Psoas muscle (tissue), 8 donors: Measurements from ENCODE around the gene OLFML2A. TPM values are rescaled to one million over a fixed set of nuclear protein-coding genes. Genes with fewer than 3 reads are reported as not detected.

Experiments
- ATAC-seq, 4 donors: fragments of 200-7000 bp; cut with Tn5 transposase; one replicate each; pipeline ENCODE4 v1.9.1; 2020; ENCODE audit warnings: moderate library complexity in 3 of 4, mild to moderate bottlenecking in 2 of 4
- DNase-seq, 2 donors: peaks; one replicate each; pipeline ENCODE4 v3.0.0-alpha.2; 2020
- H3K27ac ChIP-seq: fragments of 200-600 bp; one replicate; pipeline ENCODE4 v1.8.0; 2022
- H3K27me3 ChIP-seq, 3 donors: fragments of 200-600 bp in 1 of 3; one replicate each; pipeline versions ENCODE4 v1.6.1 to v1.8.0; 2013 to 2022; ENCODE audit warnings: low read length in 2 of 3, mild to moderate bottlenecking in 2 of 3, moderate library complexity in 1 of 3; ENCODE audit not compliant: insufficient read depth in 3 of 3
- H3K36me3 ChIP-seq, 2 donors: fragments of 200-600 bp in 1 of 2; one replicate each; pipeline versions ENCODE4 v1.6.1 to v1.8.0; 2013 to 2022; ENCODE audit warnings: low read depth in 1 of 2, mild to moderate bottlenecking in 1 of 2, moderate library complexity in 1 of 2; ENCODE audit not compliant: insufficient read depth in 1 of 2
- H3K4me1 ChIP-seq: fragments of 200-600 bp; one replicate; pipeline ENCODE4 v1.8.0; 2022
- H3K4me3 ChIP-seq: fragments of 200-600 bp; one replicate; pipeline ENCODE4 v1.8.0; 2022; ENCODE audit warnings: mild to moderate bottlenecking
- H3K9me3 ChIP-seq: fragments of 200-600 bp; one replicate; pipeline ENCODE4 v1.8.0; 2022
- CTCF ChIP-seq: fragments of 200-600 bp; IDR thresholded peaks from one replicate; pipeline ENCODE4 v1.8.0; 2022; ENCODE audit warnings: antibody characterized with exemption
- WGBS, 3 donors: extraction: QIAGEN DNeasy Blood & Tissue Kit; methylation state at CpG; one replicate each; pipeline versions ENCODE4 v1.1.6 to v1.1.7; 2013; 5-methylcytosine and 5-hydroxymethylcytosine counted together
- intact Hi-C, 2 donors: fragments of 100-400 bp; cut with DNase I; formaldehyde crosslinking; loops; one replicate each; pipeline versions ENCODE4 v1.11.0 to v1.14.2; 2022
- polyA plus RNA-seq, 3 donors: library from polyadenylated mRNA; stranded (reverse); fragments of 200-250 nt; gene quantifications; one replicate each; pipeline ENCODE4 v1.2.3, GENCODE V29; 2013
- total RNA-seq, 4 donors: library from RNA; stranded (reverse); fragmentation: NEBNext Ultra II Directional in 2 of 4; extraction: Animal tissue kit (Norgen Biotek cat#: 25700) in 2 of 4; gene quantifications; one replicate each; pipeline versions ENCODE4 v1.2.1 to v1.2.4, GENCODE V29; 2021 to 2023
- donor health status: healthy with polysubstance abuse.
- donor health status: DM: no; HTN: no; CAD: no; lungs with moderate emphysema.
- donor health status: Bipolar disorder and iron deficiency.
- donor health status: healthy.
- donor health status: DM: yes; HTN: yes; CAD: no.
- donor health status: DM: no; HTN: no; CAD: no.
- donor health status: DM: no; HTN: no; CAD: no.
- donor health status: DM: yes; HTN: yes; CAD: no.

The OLFML2A gene
- total and polyA plus RNA-seq, 7 donors, result 3.0 to 30.3 (median 7.1) TPM

- intact Hi-C loops, result no loop called here
- 31 to 45% (median 39%) methylated on average over 10 of the region's 10 CpGs for WGBS, 3 donors
- no peaks in the 10 kb centered on the region for H3K36me3 ChIP-seq
Observed at GRCh38 chr9:124797343-124798103, 20.6 kb downstream of the OLFML2A start.

GRCh38 chr9:124799274-124800006, 22.5 kb downstream of the OLFML2A start:
- TF ChIP-seq CTCF, result no peak
- Histone ChIP-seq H3K4me1 (peaks cover 49% of the 10 kb centered on the region), H3K27ac (no peak overlapping the region), H3K9me3 (no peaks in the 10 kb centered on the region), H3K36me3 (no peaks in the 10 kb centered on the region), H3K4me3 (no peak overlapping the region), H3K27me3 (no peaks in the 10 kb centered on the region)
- intact Hi-C loops, result no loop called here
- no peak for ATAC-seq
- no peak for DNase-seq
- 81 to 83% (median 82%) methylated on average over 13 of the region's 13 CpGs for WGBS, 3 donors

More at GRCh38 chr9:124797343-124798103, 20.6 kb downstream of the OLFML2A start:
- DNase-seq (no peak), ATAC-seq (no peak)
- Histone ChIP-seq H3K4me1 (peaks cover 51% of the 10 kb centered on the region), H3K27ac (peak overlapping the region; percentile 9), H3K9me3 (no peaks in the 10 kb centered on the region), H3K4me3 (no peak overlapping the region), H3K27me3 (no peaks in the 10 kb centered on the region)
- TF ChIP-seq CTCF, result no peak

- H3K27me3 ChIP-seq, result no peaks in the 10 kb centered on the region
- no peak overlapping the region for H3K27ac ChIP-seq
- 40 to 49% (median 44%) methylated on average over 15 of the region's 15 CpGs for WGBS, 3 donors
- H3K4me3 ChIP-seq, result no peak overlapping the region
- peaks cover 42% of the 10 kb centered on the region for H3K4me1 ChIP-seq
- intact Hi-C loops, result no loop called here
- DNase-seq (no peak), ATAC-seq (no peak)
- H3K36me3 ChIP-seq, result no peaks in the 10 kb centered on the region
- TF ChIP-seq CTCF, result no peak
- no peaks in the 10 kb centered on the region for H3K9me3 ChIP-seq
Observed at GRCh38 chr9:124800306-124801259, 23.6 kb downstream of the OLFML2A start.

GRCh38 chr9:124801356-124801755, 24.4 kb downstream of the OLFML2A start:
- intact Hi-C loops, result no loop called here
- H3K9me3 ChIP-seq, result no peaks in the 10 kb centered on the region
- peaks cover 35% of the 10 kb centered on the region for H3K4me1 ChIP-seq
- H3K36me3 ChIP-seq, result no peaks in the 10 kb centered on the region
- no peaks in the 10 kb centered on the region for H3K27me3 ChIP-seq
- DNase-seq (no peak), ATAC-seq (no peak)
- H3K27ac ChIP-seq, result no peak overlapping the region
- H3K4me3 ChIP-seq, result no peak overlapping the region
- 92 to 95% (median 95%) methylated on average over 6 of the region's 6 CpGs for whole genome bisulfite sequencing, 3 donors
- no peak for TF ChIP-seq CTCF
